GM12864 (cell line): Measurements from ENCODE around the gene FTCD.

Experiments used
- DNase-seq: peaks from one replicate; pipeline ENCODE4 v3.0.0-alpha.2; 2011; ENCODE audit warnings: low read depth
- H3K4me3 ChIP-seq: 2 replicates; pipeline ENCODE4 v1.5.1; 2011; ENCODE audit warnings: mild to moderate bottlenecking, low read depth, low read length, control low read depth
- TF ChIP-seq, protein P1 (sequence below): IDR thresholded peaks from 2 replicates; pipeline ENCODE4 v1.5.1; 2011; ENCODE audit warnings: low read depth, mild to moderate bottlenecking, moderate library complexity, low read length, control low read depth, inconsistent platforms; ENCODE audit errors: missing control alignments

The FTCD gene

DNA sequence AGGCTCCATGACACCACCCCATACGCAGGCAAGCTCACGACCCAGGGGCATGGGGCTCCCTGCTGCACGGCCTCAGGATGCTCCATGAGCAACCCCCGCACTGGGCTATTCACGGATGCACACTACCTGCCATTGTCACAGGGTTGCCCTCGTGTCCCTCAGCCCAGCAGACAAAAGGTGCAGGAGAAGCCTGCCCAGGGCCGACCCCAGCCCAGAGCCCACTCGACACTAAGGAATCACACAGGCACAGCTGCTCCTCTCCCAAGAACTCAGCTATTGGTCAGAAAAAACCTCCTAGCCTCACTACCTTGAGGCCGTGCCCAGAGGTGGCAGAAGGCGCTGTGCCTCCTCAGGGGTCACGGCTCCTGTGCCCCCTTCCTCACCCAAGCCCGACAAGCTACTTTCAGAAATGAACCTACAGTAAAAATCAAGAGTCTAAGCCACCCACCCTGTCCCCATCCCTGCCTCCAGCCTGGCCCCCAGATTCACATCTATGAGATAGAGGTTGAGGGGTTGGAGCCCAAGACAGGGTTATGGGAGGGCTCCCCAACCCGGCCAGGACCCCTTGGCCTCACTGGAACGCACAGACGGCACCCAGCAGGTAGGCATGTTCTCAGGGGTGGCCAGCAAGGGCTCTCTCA lies 35.2 kb upstream of the FTCD start:
- TF ChIP-seq, protein P1, sequence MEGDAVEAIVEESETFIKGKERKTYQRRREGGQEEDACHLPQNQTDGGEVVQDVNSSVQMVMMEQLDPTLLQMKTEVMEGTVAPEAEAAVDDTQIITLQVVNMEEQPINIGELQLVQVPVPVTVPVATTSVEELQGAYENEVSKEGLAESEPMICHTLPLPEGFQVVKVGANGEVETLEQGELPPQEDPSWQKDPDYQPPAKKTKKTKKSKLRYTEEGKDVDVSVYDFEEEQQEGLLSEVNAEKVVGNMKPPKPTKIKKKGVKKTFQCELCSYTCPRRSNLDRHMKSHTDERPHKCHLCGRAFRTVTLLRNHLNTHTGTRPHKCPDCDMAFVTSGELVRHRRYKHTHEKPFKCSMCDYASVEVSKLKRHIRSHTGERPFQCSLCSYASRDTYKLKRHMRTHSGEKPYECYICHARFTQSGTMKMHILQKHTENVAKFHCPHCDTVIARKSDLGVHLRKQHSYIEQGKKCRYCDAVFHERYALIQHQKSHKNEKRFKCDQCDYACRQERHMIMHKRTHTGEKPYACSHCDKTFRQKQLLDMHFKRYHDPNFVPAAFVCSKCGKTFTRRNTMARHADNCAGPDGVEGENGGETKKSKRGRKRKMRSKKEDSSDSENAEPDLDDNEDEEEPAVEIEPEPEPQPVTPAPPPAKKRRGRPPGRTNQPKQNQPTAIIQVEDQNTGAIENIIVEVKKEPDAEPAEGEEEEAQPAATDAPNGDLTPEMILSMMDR = no peak
- H3K4me3 ChIP-seq = no peak overlapping the region
- no peak for DNase-seq

DNA sequence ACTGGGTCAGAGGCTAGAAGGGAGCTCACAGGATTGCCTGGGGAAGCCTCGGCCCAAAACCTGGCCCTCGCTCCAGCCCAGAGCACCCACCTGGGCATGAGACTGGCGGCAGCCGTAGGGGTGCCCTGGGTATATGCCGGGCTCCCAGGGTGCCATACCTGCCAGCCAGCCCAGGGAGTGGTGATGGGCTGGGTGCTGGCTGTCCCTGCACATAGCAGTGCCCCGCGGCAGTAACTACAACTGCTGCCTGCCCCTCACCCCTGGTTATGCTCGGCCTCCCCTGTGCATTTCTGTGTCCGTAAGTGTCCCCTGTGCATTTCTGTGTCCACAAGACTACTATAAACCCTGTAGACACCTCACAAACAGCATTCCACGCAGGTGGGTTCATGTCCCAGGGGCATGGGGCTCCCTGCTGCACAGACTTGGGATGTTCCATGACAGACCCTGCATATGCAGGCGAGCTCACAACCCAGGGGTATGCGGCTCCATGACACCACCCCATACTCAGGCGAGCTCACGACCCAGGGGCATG lies 34.6 kb upstream of the FTCD start:
- TF ChIP-seq, protein P1 = no peak
- no peak for DNase-seq
- no peak overlapping the region for H3K4me3 ChIP-seq

DNA sequence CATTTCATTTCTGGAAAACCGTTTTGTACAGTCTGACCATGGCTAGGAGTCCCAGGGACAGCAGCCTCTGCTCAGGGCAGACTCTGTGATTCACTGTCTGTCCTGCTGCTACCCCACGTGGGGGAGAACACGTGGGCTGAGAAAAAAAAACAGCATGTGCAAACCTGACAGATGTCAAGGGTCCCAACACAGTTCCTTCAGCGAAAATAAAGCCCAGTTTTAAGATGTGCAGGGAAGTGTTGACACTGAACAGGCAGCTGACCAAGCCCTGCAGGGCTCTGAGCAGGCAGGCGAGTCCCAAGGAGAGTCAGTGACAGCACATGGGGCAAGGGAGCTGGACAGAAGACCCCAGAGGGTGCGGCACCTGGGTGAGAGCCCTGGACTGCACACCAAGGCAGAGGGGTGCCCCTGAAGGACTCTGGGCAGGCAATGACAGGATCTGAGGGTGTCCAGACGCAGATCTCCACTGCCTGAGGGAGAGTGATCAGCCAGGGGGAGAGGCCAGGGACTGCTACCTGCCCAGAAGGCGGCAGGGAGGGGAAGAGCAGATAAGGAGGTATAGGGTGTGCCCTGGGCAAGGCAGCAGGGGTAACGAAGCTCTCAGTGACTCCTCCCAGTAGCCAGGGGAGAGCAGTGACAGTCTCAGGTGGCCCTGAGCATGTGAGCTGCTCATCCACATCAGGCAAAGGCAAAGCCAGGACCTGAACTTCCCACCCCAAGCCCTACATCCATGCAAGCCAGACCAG lies 34.0 kb upstream of the FTCD start:
- TF ChIP-seq, protein P1 = no peak
- no peak overlapping the region for H3K4me3 ChIP-seq
- DNase-seq = no peak

DNA sequence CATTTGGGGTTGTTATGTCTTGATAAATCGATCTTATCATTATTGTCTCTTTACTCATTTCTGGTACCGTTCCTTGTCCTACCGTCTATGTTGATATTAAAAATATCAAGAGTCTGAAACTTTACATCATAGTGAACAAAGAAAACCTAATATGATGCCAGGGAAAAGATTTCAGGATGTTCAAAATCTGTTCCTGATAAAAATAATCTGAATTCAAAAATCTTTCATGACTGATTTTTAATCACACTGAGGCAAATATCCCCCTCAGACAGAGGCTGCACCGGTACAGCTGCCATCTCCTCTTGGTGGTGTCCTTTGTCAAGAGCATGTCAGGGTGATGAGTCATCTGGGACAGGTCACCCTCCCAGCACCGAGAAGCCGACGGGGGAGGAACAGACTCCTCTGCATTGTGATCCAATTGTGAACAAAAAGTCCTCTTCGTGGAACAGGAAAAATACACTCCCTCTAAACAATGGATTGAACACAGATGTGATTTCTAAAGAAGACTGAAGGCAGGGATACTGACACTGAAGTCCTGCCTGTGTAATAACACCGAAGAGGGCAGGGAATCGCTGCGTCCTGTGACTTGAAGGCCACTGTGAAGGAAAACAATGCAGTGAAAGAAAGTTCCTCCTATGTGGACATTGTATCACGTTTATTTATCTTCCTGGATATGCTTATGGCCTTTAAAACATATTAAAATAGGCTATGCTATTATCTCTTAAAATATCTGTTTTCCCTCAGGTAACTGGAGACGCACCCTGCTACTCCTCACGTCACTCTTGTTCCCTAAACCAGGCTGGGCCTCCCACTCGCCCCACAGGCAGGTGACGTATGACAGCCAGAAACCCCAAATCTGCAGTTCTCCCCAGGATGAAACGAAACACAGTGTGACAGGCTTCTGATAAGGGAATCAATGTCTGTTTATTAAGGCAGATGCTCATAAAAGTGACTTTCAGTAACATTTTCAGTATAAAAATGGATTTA lies 33.1 kb upstream of the FTCD start:
- H3K4me3 ChIP-seq = no peak overlapping the region
- DNase-seq = no peak
- TF ChIP-seq, protein P1 = no peak

DNA sequence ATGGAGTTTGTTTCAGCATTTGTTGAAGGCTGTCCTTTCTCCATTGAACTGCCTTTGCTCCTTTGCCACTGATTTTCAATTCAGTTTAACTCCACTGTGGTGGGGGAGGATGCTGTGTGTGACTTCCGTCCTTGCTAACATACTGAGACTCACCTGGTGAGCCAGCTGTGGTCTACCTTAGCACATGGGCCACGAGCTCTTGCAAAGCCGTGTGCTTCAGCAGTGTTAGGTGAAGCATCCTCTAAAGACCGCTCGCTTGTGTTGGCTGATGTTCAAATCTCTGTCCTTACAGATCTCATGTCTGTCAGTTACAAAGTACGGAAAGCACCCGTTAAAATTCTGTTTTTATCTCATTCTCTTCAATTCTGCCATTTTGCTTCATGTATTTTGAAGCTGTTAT lies 32.4 kb upstream of the FTCD start:
- DNase-seq = no peak
- TF ChIP-seq, protein P1 = no peak

DNA sequence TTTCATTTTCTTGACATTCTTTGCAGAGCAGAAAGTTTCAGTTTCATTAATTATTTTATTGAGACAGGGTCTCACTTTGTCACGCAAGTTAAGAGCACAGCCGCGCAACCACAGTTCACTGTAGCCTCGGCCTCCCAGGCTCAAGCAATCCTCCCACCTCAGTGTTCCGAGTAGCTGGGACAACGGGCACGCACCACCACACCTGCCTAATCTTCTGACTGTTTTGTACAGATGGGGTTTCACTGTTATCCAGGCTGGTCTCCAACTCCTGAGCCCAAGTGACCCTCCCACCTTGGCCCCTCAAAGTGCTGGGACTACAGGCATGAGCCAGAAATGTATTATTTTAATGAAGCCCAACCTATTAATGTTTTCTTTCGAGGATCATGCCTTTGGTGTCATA lies 31.9 kb upstream of the FTCD start:
- TF ChIP-seq, protein P1 = no peak

More for the DNA sequence above, 32.4 kb upstream of the FTCD start:
- H3K4me3 ChIP-seq = no peak overlapping the region

More for the DNA sequence above, 31.9 kb upstream of the FTCD start:
- DNase-seq = no peak
- no peak overlapping the region for H3K4me3 ChIP-seq
